HG03439 (cell line): Measurements from ENCODE around the gene ARHGAP24.
"Not testable (repeated sequence)": the region's sequence is repeated elsewhere in the genome, so short reads cannot be mapped to it uniquely, and the experiment has no call there.

Source experiments
- ATAC-seq: cut with Tn5 transposase; IDR thresholded peaks from one replicate; pipeline ENCODE4 v1.9.1; 2021; ENCODE audit warnings: mild to moderate bottlenecking, moderate library complexity; ENCODE audit not compliant: unreplicated experiment

Gene ARHGAP24

GRCh38 chr4:85836588-85837438 is 361.9 kb downstream of the ARHGAP24 start:
- no peak for ATAC-seq

- no peak for ATAC-seq
Observed at GRCh38 chr4:85837439-85837733, 362.4 kb downstream of the ARHGAP24 start.

GRCh38 chr4:85839981-85840451 is 365.1 kb downstream of the ARHGAP24 start:
- ATAC-seq, result not testable (repeated sequence)

- no peak for ATAC-seq
Observed at GRCh38 chr4:85842540-85842939, 367.6 kb downstream of the ARHGAP24 start.

GRCh38 chr4:85853740-85854139 is 378.8 kb downstream of the ARHGAP24 start:
- ATAC-seq, result not testable (repeated sequence)

GRCh38 chr4:85854546-85854945 is 379.6 kb downstream of the ARHGAP24 start:
- no peak for ATAC-seq

GRCh38 chr4:85860066-85860740 is 385.3 kb downstream of the ARHGAP24 start:
- no peak for ATAC-seq

- ATAC-seq, result no peak
Observed at GRCh38 chr4:85861064-85861765, 386.3 kb downstream of the ARHGAP24 start.

- ATAC-seq, result no peak
Observed at GRCh38 chr4:85862896-85863295, 387.9 kb downstream of the ARHGAP24 start.

- no peak for ATAC-seq
Observed at GRCh38 chr4:85864259-85865205, 389.6 kb downstream of the ARHGAP24 start.

- ATAC-seq, result no peak
Observed at GRCh38 chr4:85865256-85865655, 390.3 kb downstream of the ARHGAP24 start.

- ATAC-seq, result no peak
Observed at GRCh38 chr4:85866508-85866907, 391.6 kb downstream of the ARHGAP24 start.

GRCh38 chr4:85867271-85867670 is 392.3 kb downstream of the ARHGAP24 start:
- ATAC-seq, result no peak

- no peak for ATAC-seq
Observed at GRCh38 chr4:85869181-85869580, 394.2 kb downstream of the ARHGAP24 start.

- ATAC-seq, result no peak
Observed at GRCh38 chr4:85870298-85871083, 395.5 kb downstream of the ARHGAP24 start.

GRCh38 chr4:85873566-85873965 is 398.6 kb downstream of the ARHGAP24 start:
- ATAC-seq, result no peak

- ATAC-seq, result no peak
Observed at GRCh38 chr4:85879518-85879917, 404.6 kb downstream of the ARHGAP24 start.

GRCh38 chr4:85883180-85883579 is 408.2 kb downstream of the ARHGAP24 start:
- ATAC-seq, result no peak

GRCh38 chr4:85884251-85884650 is 409.3 kb downstream of the ARHGAP24 start:
- no peak for ATAC-seq

- no peak for ATAC-seq
Observed at GRCh38 chr4:85886665-85887064, 411.7 kb downstream of the ARHGAP24 start.
